Smooth muscle cell (in vitro differentiated cells): ENCODE results near the gene ADAM19. TPM values are rescaled to one million over a fixed set of nuclear protein-coding genes. Genes with fewer than 3 reads are reported as not detected.

Source experiments
- DNase-seq: peaks from one replicate; lab custom pipeline; 2025; ENCODE audit not compliant: unreplicated experiment; lab: John Stamatoyannopoulos, UW
- H2AFZ ChIP-seq: fragments of 200-600 bp; sonication (generic); 2 replicates; pipeline ENCODE4 v1.6.0; 2016; ENCODE audit warnings: antibody characterized with exemption, low read depth, mild to moderate bottlenecking
- H3F3A ChIP-seq: fragments of 200-600 bp; sonication (generic); 2 replicates; pipeline ENCODE4 v1.6.0; 2017; ENCODE audit warnings: antibody characterized with exemption, low read depth
- H3K27ac ChIP-seq: fragments of 200-600 bp; sonication (generic); 2 replicates; pipeline ENCODE4 v1.5.1; 2016; ENCODE audit warnings: low read depth, mild to moderate bottlenecking
- H3K27me3 ChIP-seq: fragments of 200-600 bp; sonication (generic); 2 replicates; pipeline ENCODE4 v1.6.1; 2016; ENCODE audit warnings: low read depth, mild to moderate bottlenecking
- H3K36me3 ChIP-seq: fragments of 200-600 bp; sonication (generic); 2 replicates; pipeline ENCODE4 v1.5.1; 2016; ENCODE audit warnings: low read depth
- H3K4me1 ChIP-seq: fragments of 200-600 bp; sonication (generic); 2 replicates; pipeline ENCODE4 v1.5.1; 2016; ENCODE audit warnings: low read depth
- H3K4me2 ChIP-seq: fragments of 200-600 bp; sonication (generic); 2 replicates; pipeline ENCODE4 v1.6.0; 2016; ENCODE audit warnings: mild to moderate bottlenecking
- H3K4me3 ChIP-seq: fragments of 200-600 bp; sonication (generic); 2 replicates; pipeline ENCODE4 v1.5.1; 2016; ENCODE audit warnings: mild to moderate bottlenecking
- H3K79me2 ChIP-seq: fragments of 200-600 bp; sonication (generic); 2 replicates; pipeline ENCODE4 v1.6.0; 2016; ENCODE audit warnings: low read depth, mild to moderate bottlenecking
- H3K9ac ChIP-seq: fragments of 200-600 bp; sonication (generic); 2 replicates; pipeline ENCODE4 v1.6.0; 2016; ENCODE audit warnings: low read depth
- H3K9me3 ChIP-seq: fragments of 200-600 bp; sonication (generic); replicated peaks from 2 replicates; pipeline ENCODE4 v1.5.1; 2016; ENCODE audit warnings: low read depth
- H4K20me1 ChIP-seq: fragments of 200-600 bp; sonication (generic); 2 replicates; pipeline ENCODE4 v1.6.0; 2016; ENCODE audit warnings: low read depth
- WGBS: methylation state at CpG from one replicate; pipeline ENCODE4 v1.1.7; 2016; ENCODE audit warnings: low lambda C conversion rate; 5-methylcytosine and 5-hydroxymethylcytosine counted together
- polyA plus RNA-seq: library from polyadenylated mRNA; unstranded; fragments of >200 nt; fragmentation: Nextera tagmentation; extraction: Ambion mirVana; gene quantifications from 2 replicates; pipeline ENCODE4 v1.2.1, GENCODE V29; 2016
- total RNA-seq: library from RNA; depleted of rRNA; stranded (reverse); fragments of >200 nt; gene quantifications from 2 replicates; pipeline ENCODE4 v1.2.3, GENCODE V29; 2014
- TF ChIP-seq, protein P1 (sequence below): fragments of 200-600 bp; sonication (generic); IDR thresholded peaks from 2 replicates; pipeline ENCODE4 v1.5.1; 2017; ENCODE audit warnings: borderline replicate concordance, mild to moderate bottlenecking, antibody characterized with exemption; ENCODE audit not compliant: insufficient read depth, poor library complexity, severe bottlenecking

Gene ADAM19
- total and polyA plus RNA-seq, 2 experiments from 2014 or later = 62.2 to 112 TPM

DNA sequence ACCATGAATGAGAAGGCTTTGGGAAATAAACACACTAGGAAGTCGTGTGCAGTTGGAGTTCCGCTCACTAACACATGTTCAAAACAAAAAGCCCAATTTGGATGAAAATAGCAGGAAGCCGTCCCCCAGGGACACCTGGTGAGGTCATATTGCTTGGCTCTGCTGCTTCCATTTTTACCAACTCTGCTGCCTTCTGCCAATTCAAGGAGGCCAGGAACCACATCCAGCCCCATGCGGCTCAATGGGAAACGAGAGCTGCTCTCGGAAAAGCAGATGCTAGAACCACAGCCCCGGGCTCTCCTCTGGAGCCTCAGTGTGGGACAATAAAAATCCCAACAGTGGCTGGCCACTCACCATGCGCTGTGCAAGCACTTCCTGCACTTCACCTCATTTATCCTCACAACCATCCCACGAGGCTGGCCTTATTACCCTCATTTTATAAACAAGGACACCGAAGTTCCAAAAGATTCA, 13.4 kb downstream of the ADAM19 start:
- Histone ChIP-seq H3K9ac (no peak overlapping the region), H3K4me2 (no peak overlapping the region), H3K27me3 (no peaks in the 10 kb centered on the region), H3K9me3 (no peaks in the 10 kb centered on the region), H3K79me2 (peaks cover 53% of the 10 kb centered on the region), H3K4me3 (no peak overlapping the region), H2AFZ (no peak overlapping the region), H3K4me1 (peaks cover 26% of the 10 kb centered on the region), H4K20me1 (peaks cover 83% of the 10 kb centered on the region), H3F3A (peaks cover 19% of the 10 kb centered on the region), H3K27ac (no peak overlapping the region), H3K36me3 (peaks cover 4% of the 10 kb centered on the region)
- 87% methylated on average over 10 of the region's 10 CpGs for WGBS
- no peak for DNase-seq
- TF ChIP-seq, protein P1, sequence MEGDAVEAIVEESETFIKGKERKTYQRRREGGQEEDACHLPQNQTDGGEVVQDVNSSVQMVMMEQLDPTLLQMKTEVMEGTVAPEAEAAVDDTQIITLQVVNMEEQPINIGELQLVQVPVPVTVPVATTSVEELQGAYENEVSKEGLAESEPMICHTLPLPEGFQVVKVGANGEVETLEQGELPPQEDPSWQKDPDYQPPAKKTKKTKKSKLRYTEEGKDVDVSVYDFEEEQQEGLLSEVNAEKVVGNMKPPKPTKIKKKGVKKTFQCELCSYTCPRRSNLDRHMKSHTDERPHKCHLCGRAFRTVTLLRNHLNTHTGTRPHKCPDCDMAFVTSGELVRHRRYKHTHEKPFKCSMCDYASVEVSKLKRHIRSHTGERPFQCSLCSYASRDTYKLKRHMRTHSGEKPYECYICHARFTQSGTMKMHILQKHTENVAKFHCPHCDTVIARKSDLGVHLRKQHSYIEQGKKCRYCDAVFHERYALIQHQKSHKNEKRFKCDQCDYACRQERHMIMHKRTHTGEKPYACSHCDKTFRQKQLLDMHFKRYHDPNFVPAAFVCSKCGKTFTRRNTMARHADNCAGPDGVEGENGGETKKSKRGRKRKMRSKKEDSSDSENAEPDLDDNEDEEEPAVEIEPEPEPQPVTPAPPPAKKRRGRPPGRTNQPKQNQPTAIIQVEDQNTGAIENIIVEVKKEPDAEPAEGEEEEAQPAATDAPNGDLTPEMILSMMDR = no peak

DNA sequence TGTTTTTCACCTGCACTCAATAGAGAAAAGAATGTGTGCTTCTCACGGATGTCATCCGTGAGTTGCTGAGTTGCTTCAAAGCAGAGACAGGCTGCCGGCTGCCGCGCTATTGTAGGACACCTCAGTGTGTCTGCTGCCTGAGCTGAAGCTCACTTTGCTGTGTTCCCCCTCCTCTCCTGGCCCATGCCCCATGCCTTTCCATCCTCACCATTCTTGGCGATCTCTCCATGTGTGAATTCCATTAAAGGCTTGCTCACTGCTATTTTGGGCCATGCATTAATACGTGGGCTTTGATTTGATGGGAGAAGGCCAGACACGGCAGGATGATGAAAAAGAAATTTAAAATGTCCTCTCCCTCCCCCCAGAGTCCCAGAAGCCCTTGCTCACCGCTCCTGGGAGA, 14.5 kb downstream of the ADAM19 start:
- H3F3A ChIP-seq = peaks cover 23% of the 10 kb centered on the region
- TF ChIP-seq, protein P1 = no peak
- 85% methylated on average over 9 of the region's 9 CpGs for WGBS
- H4K20me1 ChIP-seq = peaks cover 81% of the 10 kb centered on the region
- no peak overlapping the region for H3K27ac ChIP-seq
- no peaks in the 10 kb centered on the region for H3K36me3 ChIP-seq
- DNase-seq = no peak
- no peak overlapping the region for H3K4me3 ChIP-seq
- H3K9ac ChIP-seq = no peak overlapping the region
- H3K9me3 ChIP-seq = no peaks in the 10 kb centered on the region
- no peak overlapping the region for H2AFZ ChIP-seq
- peaks cover 48% of the 10 kb centered on the region for H3K79me2 ChIP-seq
- peaks cover 31% of the 10 kb centered on the region for H3K4me1 ChIP-seq
- H3K4me2 ChIP-seq = no peak overlapping the region
- no peaks in the 10 kb centered on the region for H3K27me3 ChIP-seq

DNA sequence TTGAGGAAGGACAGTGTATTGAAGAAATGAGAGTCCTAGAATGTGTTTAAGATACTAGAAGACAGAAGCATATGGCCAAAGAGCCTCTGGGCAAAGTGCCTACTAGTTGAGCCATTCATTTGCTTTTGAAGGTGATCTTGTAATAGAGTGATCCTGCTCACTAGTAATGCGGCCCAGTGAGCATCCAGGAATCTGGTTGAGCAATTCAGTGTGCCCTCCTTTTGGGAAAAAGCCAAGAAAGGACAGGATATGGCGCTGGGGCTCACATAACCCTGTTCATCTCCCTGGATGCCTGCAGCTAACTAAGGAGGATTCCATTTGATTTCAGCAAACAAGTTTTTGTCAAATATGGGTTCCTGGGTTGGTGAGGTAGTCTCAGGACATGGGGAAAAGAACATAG, 16.3 kb downstream of the ADAM19 start:
- peaks cover 36% of the 10 kb centered on the region for H3F3A ChIP-seq
- 39% methylated on average over 2 of the region's 2 CpGs for WGBS
- TF ChIP-seq, protein P1 = no peak
- H3K9ac ChIP-seq = peak overlapping the region; percentile 56
- H3K79me2 ChIP-seq = peaks cover 48% of the 10 kb centered on the region
- H2AFZ ChIP-seq = no peak overlapping the region
- H3K4me2 ChIP-seq = peak overlapping the region; percentile 75
- H3K9me3 ChIP-seq = no peaks in the 10 kb centered on the region
- no peaks in the 10 kb centered on the region for H3K27me3 ChIP-seq
- no peak overlapping the region for H3K4me3 ChIP-seq
- DNase-seq = no peak
- H3K36me3 ChIP-seq = no peaks in the 10 kb centered on the region
- peaks cover 33% of the 10 kb centered on the region for H3K4me1 ChIP-seq
- H4K20me1 ChIP-seq = peaks cover 79% of the 10 kb centered on the region
- H3K27ac ChIP-seq = peak overlapping the region; percentile 91

DNA sequence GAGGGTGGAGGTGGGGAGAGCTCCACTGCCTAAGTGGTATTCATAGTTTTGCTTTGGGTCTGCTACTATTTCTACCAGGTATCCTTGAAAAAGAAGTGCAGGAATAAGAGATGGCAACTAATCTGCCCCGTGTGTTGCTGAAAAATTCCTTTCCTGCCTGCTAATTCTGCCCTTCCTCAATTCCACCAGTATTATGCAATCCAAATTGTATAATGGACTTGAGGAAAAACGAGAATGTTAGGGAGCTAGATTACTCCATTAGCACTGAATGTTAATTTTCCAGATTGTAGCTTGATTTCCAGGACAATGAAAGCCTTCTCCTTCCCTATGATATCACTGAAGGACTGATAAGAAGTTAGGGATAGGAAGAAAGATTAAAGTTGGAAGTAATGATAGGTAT, 16.9 kb downstream of the ADAM19 start:
- Histone ChIP-seq H3K9ac (peak overlapping the region; percentile 56), H3K4me1 (peaks cover 36% of the 10 kb centered on the region), H3K27me3 (no peaks in the 10 kb centered on the region), H3K4me3 (no peak overlapping the region), H3K9me3 (no peaks in the 10 kb centered on the region), H3K36me3 (no peaks in the 10 kb centered on the region), H3K4me2 (peak overlapping the region; percentile 75), H2AFZ (no peak overlapping the region), H4K20me1 (peaks cover 79% of the 10 kb centered on the region), H3K27ac (peak overlapping the region; percentile 91), H3K79me2 (peaks cover 54% of the 10 kb centered on the region), H3F3A (peaks cover 36% of the 10 kb centered on the region)
- DNase-seq = no peak
- TF ChIP-seq, protein P1 = no peak
- 2% methylated on average over 2 of the region's 2 CpGs for WGBS
